Choroid plexus epithelial cell (primary cell): Measurements from ENCODE around the gene APMAP.
"Not testable (repeated sequence)": the region's sequence is repeated elsewhere in the genome, so short reads cannot be mapped to it uniquely, and the experiment has no call there.

Experiments
- DNase-seq: peaks from one replicate; pipeline ENCODE4 v3.0.0-alpha.2; 2010; ENCODE audit warnings: low read depth
- H3K4me3 ChIP-seq: 2 replicates; pipeline ENCODE4 v1.5.1; 2011; ENCODE audit warnings: low read depth, mild to moderate bottlenecking, control low read depth, low read length, moderate library complexity
- TF ChIP-seq, protein P1 (sequence below): conservative IDR thresholded peaks from 2 replicates; pipeline ENCODE4 v1.5.1; 2011; ENCODE audit warnings: low read depth, mild to moderate bottlenecking, control low read depth, inconsistent platforms, low read length, moderate library complexity

APMAP gene

DNA sequence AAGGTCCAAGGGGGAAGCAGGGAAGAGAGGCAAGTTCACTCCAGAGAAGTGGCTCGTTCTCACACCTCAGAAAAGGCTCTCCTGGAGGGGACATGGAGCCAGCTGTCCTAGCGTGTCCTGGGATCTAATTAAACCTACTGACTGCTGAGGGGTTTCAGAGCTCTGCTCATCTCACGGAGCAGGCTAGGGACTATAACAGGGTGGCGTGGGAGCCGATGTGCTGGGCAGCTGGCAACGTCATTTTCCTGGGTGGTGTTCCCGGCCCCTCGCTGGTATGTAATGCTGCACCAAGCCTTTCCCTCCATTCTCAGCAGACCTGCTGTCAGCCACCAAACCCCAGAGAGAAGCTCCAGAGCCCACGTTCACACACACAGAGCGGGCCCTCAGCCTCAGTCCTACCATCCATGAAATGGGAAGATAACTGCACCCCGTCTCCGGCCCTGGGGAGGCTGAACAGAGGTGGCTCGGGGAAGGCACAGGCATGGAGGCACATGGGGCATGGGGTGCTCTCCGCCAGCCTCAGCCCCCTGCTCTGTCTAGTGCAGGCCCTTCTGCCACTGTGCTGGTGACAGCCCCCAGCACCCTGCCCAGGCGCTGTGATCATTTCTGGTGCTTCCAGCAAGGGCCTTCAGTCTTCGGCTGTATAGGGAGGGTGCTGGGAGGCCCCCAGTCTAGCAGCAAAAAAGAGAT is 41.6 kb downstream of the APMAP start:
- no peak overlapping the region for H3K4me3 ChIP-seq
- no peak for DNase-seq
- TF ChIP-seq, protein P1, sequence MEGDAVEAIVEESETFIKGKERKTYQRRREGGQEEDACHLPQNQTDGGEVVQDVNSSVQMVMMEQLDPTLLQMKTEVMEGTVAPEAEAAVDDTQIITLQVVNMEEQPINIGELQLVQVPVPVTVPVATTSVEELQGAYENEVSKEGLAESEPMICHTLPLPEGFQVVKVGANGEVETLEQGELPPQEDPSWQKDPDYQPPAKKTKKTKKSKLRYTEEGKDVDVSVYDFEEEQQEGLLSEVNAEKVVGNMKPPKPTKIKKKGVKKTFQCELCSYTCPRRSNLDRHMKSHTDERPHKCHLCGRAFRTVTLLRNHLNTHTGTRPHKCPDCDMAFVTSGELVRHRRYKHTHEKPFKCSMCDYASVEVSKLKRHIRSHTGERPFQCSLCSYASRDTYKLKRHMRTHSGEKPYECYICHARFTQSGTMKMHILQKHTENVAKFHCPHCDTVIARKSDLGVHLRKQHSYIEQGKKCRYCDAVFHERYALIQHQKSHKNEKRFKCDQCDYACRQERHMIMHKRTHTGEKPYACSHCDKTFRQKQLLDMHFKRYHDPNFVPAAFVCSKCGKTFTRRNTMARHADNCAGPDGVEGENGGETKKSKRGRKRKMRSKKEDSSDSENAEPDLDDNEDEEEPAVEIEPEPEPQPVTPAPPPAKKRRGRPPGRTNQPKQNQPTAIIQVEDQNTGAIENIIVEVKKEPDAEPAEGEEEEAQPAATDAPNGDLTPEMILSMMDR = no peak

DNA sequence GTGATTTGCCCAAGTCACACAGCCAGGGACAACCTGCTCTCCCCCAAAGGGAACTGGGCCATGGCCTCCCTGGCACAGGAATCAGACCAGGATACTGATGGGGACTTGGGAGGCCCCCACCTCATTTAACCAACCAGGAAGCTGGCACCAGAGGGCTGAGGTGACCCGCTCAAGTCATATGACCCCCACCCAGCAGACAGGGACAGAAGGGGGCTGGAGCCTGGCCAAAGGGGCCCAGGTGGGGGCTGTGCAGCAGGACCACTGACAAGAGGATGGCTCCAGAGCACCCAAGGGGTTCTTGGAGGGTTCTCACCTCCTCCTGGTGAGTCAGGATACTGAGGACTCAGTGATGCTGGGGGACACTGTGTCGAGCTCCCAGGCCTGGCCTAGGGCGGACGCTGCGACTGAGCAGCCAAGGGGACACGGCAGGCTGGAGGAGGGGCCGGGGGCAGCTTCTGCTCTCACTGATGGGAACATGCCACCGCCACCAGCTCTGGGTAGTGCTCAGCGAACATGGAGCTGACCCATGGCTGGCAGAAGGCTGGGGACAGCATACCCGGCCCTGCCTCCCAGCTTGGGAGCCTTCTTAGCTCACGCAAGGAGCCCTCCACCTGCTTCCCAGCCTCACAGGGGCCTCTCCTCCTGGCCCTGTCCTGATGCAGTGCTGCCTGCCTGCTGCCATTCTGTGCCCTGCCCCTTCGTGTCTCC is 42.3 kb downstream of the APMAP start:
- no peak overlapping the region for H3K4me3 ChIP-seq
- no peak for DNase-seq
- TF ChIP-seq, protein P1 = no peak

DNA sequence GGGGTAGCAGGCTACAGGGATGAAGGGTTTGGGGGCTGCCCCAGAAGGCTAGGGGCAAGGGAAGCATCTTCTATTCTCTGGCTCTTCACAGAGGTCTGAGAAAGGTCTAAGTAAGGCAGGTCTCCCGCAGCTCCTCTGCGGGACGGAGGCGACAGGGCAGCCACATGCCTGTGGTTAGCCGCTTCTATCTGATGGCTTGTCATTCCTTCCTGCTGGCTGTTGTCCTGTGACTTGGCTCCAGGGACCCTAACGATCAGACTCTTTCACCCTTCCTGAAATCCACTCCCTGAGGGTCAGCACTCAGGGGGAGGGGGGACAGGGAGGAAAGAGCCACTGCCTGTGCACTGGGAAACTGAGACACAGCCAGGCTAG is 42.8 kb downstream of the APMAP start:
- H3K4me3 ChIP-seq = no peak overlapping the region
- TF ChIP-seq, protein P1 = no peak
- DNase-seq = no peak

DNA sequence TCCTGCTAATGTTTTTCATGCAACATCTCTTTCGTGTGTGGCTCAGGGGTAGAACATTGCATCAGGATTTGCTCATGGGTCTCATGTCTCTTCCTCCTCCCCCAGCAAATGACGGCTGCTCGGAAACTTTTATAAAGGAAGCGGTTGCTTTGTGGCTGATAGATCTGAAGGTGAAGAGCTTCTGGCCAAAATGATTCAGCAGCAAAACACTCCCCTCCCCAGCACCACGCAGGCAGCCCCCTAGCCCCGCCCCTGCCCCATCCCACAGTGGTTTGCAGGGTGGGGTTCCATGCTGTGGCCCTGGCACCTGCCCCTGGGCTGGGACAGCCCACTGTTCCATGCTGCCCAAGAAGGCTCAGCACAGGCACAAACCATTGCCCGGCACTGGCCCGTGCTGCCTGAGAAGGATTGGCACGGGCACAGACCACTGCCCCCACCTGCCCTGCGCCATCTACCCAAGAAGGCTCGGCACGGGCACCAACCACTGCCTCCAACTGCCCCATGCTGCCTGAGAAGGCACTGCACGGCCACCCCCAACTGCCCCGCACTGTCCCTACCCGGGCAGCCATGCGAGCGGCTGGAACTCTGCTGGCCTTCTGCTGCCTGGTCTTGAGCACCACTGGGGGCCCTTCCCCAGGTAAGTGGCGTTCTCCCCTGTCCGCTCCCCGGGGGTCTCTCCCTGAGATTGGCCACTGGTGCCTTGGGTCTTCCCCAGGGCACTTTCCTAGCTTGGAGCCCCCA is 43.4 kb downstream of the APMAP start, which contains the start of gene CST7:
CST7 (plus strand) TSS at position 331 of the 741 bp plus-strand sequence; CDS start at position 568, 237 bp downstream.
- no peak within 1 kb of the TSS for H3K4me3 ChIP-seq
- DNase-seq = no peak

DNA sequence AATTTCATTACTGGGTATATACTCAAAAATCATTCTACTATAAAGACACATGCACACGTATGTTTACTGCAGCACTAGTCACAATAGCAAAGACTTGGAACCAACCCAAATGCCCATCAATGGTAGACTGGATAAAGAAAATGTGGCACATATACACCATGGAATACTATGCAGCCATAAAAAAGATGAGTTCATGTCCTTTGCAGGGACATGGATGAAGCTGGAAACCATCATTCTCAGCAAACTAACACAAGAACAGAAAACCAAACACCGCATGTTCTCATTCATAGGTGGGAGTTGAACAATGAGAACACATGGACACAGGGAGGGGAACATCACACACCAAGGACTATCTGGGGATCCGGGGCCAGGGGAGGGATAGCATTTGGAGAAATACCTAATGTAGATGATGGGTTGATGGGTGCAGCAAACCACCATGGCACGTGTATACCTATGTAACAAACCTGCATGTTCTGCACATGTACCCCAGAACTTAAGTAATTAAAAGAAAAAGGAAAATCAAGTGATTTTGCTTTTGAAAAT is 44.1 kb downstream of the APMAP start:
- DNase-seq, H3K4me3 ChIP-seq: not testable (repeated sequence)

More for the DNA sequence above, 43.4 kb downstream of the APMAP start, which contains the start of gene CST7:
- TF ChIP-seq, protein P1 = no peak

DNA sequence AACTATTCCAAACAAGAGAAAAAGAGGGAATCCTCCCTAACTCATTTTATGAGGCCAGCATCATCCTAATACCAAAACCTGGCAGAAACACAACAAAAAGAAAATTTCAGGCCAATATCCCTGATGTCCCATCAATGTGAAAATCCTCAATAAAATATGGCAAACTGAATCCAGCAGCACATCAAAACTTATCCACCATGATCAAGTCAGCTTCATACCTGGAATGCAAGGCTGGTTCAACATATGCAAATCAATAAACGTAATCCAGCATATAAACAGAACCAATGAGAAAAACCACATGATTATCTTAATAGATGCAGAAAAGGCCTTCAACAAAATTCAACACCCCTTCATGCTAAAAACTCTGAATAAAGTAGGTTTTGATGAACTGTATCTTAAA is 46.2 kb downstream of the APMAP start:
- DNase-seq, H3K4me3 ChIP-seq: not testable (repeated sequence)

DNA sequence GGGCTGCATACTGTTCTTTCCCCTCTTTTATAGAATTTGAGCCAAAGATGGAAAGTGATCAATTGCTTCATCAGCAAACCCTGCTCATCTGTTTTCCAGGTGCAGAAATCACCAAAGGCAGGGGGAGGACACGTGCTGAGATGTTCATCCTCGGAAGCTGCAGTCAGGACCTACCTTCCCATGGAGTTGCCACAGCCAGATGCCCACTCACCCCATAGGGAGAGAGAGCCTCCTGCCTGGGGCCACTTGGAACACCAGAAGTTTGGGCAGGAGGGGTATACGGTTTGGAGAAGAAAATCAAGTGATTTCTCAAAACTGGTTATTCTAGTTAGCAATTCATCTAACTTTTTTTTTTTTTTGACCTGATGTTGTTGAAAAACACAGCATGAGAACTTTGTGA is 48.8 kb downstream of the APMAP start:
- TF ChIP-seq, protein P1 = no peak
- DNase-seq = no peak
- H3K4me3 ChIP-seq = no peak overlapping the region
